H9 (cell line): Measurements from ENCODE around the gene NHSL2. TPM values are rescaled to one million over a fixed set of nuclear protein-coding genes. Genes with fewer than 3 reads are reported as not detected.

Experiments
- DNase-seq: peaks from one replicate; pipeline ENCODE4 v3.0.0-alpha.2; 2017
- H2AFZ ChIP-seq: one replicate; pipeline ENCODE4 v1.6.1; 2013; ENCODE audit warnings: mild to moderate bottlenecking, low read length, control low read depth, moderate library complexity
- H2AK5ac ChIP-seq: 2 replicates; pipeline ENCODE4 v1.6.1; 2013; ENCODE audit warnings: low read length, control low read depth, mixed read lengths; ENCODE audit not compliant: insufficient read length
- H2BK120ac ChIP-seq: one replicate; pipeline ENCODE4 v1.6.1; 2013; ENCODE audit warnings: low read depth, mild to moderate bottlenecking, low read length, control low read depth, inconsistent platforms; ENCODE audit not compliant: poor library complexity, severe bottlenecking
- H2BK12ac ChIP-seq: 2 replicates; pipeline ENCODE4 v1.6.1; 2013; ENCODE audit warnings: low read length, control low read depth, mixed read lengths, low read depth; ENCODE audit not compliant: insufficient read length
- H2BK15ac ChIP-seq: 2 replicates; pipeline ENCODE4 v1.6.1; 2013; ENCODE audit warnings: low read depth, low read length, control low read depth
- H2BK20ac ChIP-seq: one replicate; pipeline ENCODE4 v1.6.1; 2013; ENCODE audit warnings: low read depth, mild to moderate bottlenecking, low read length, control low read depth, inconsistent platforms; ENCODE audit not compliant: poor library complexity, severe bottlenecking
- H2BK5ac ChIP-seq: 2 replicates; pipeline ENCODE4 v1.6.1; 2013; ENCODE audit warnings: low read length, control low read depth, mixed read lengths; ENCODE audit not compliant: insufficient read length
- H3K14ac ChIP-seq: 2 replicates; pipeline ENCODE4 v1.6.1; 2013; ENCODE audit warnings: low read length, control low read depth; ENCODE audit not compliant: insufficient read depth
- H3K18ac ChIP-seq: 2 replicates; pipeline ENCODE4 v1.6.1; 2013; ENCODE audit warnings: low read depth, mild to moderate bottlenecking, mixed read lengths, low read length, control low read depth; ENCODE audit not compliant: insufficient read length
- H3K23ac ChIP-seq: 2 replicates; pipeline ENCODE4 v1.6.1; 2013; ENCODE audit warnings: low read length, control low read depth, mixed read lengths, low read depth; ENCODE audit not compliant: insufficient read length
- H3K23me2 ChIP-seq: 2 replicates; pipeline ENCODE4 v1.6.1; 2013; ENCODE audit warnings: low read depth, mild to moderate bottlenecking, mixed read lengths, low read length, control low read depth; ENCODE audit not compliant: insufficient read length, poor library complexity, severe bottlenecking
- H3K27ac ChIP-seq: 2 replicates; pipeline ENCODE4 v1.5.1; 2013; ENCODE audit warnings: low read length, control low read depth, mixed read lengths, low read depth; ENCODE audit not compliant: insufficient read length
- H3K27me3 ChIP-seq: 2 replicates; pipeline ENCODE4 v1.6.1; 2013; ENCODE audit warnings: low read length, control low read depth, inconsistent platforms; ENCODE audit not compliant: insufficient read depth
- H3K4ac ChIP-seq: 2 replicates; pipeline ENCODE4 v1.6.1; 2013; ENCODE audit warnings: low read depth, mild to moderate bottlenecking, control low read depth, inconsistent platforms, low read length, moderate library complexity
- H3K4me1 ChIP-seq: 2 replicates; pipeline ENCODE4 v1.6.1; 2013; ENCODE audit warnings: low read length, control low read depth, inconsistent platforms; ENCODE audit not compliant: insufficient read depth
- H3K4me2 ChIP-seq: 2 replicates; pipeline ENCODE4 v1.6.1; 2013; ENCODE audit warnings: low read length, control low read depth, mixed read lengths; ENCODE audit not compliant: insufficient read length, insufficient read depth
- H3K56ac ChIP-seq: 2 replicates; pipeline ENCODE4 v1.6.1; 2013; ENCODE audit warnings: low read depth, mild to moderate bottlenecking, mixed read lengths, low read length, control low read depth; ENCODE audit not compliant: insufficient read length
- H3K79me1 ChIP-seq: 2 replicates; pipeline ENCODE4 v1.6.1; 2013; ENCODE audit warnings: low read depth, mild to moderate bottlenecking, moderate library complexity, low read length, control low read depth, inconsistent platforms; ENCODE audit not compliant: insufficient read depth, poor library complexity, severe bottlenecking
- H3K79me2 ChIP-seq: 2 replicates; pipeline ENCODE4 v1.6.1; 2013; ENCODE audit warnings: low read length, control low read depth, inconsistent platforms; ENCODE audit not compliant: insufficient read depth
- H3K9ac ChIP-seq: 2 replicates; pipeline ENCODE4 v1.6.1; 2013; ENCODE audit warnings: low read length, control low read depth, mixed read lengths; ENCODE audit not compliant: insufficient read length; ENCODE audit errors: extremely low read depth
- H3K9me3 ChIP-seq: one replicate; pipeline ENCODE4 v1.6.1; 2013; ENCODE audit warnings: low read depth, low read length, inconsistent platforms; ENCODE audit not compliant: control insufficient read depth
- H3T11ph ChIP-seq: one replicate; pipeline ENCODE4 v1.6.1; 2013; ENCODE audit warnings: mild to moderate bottlenecking, low read length, control low read depth, inconsistent platforms
- H4K20me1 ChIP-seq: one replicate; pipeline ENCODE4 v1.6.1; 2013; ENCODE audit not compliant: control insufficient read depth, insufficient read length, insufficient read depth
- H4K5ac ChIP-seq: 2 replicates; pipeline ENCODE4 v1.6.1; 2013; ENCODE audit warnings: low read depth, mild to moderate bottlenecking, mixed read lengths, low read length, control low read depth; ENCODE audit not compliant: insufficient read length
- H4K8ac ChIP-seq: replicated peaks from 2 replicates; pipeline ENCODE4 v1.6.1; 2013; ENCODE audit warnings: low read length, control low read depth, mixed read lengths, low read depth; ENCODE audit not compliant: insufficient read length
- H4K91ac ChIP-seq: 2 replicates; pipeline ENCODE4 v1.6.1; 2013; ENCODE audit warnings: low read depth, mild to moderate bottlenecking, moderate library complexity, mixed read lengths, low read length, control low read depth; ENCODE audit not compliant: insufficient read length
- H3K27ac Mint-ChIP-seq, 3 experiments: 2 replicates in 2 of 3; 3 replicates in 1 of 3; pipeline ENCODE4 v1.8.0; 2020 to 2021; ENCODE audit warnings: mixed read lengths in 3 of 3, mild to moderate bottlenecking in 1 of 3, moderate library complexity in 1 of 3
- H3K27me3 Mint-ChIP-seq: 2 replicates; pipeline ENCODE4 v1.8.0; 2021; ENCODE audit warnings: low read depth, mild to moderate bottlenecking, moderate library complexity, mixed read lengths
- H3K36me3 Mint-ChIP-seq, 3 experiments: 2 replicates in 2 of 3; 3 replicates in 1 of 3; pipeline ENCODE4 v1.8.0; 2020 to 2021; ENCODE audit warnings: low read depth in 3 of 3, mixed read lengths in 3 of 3; ENCODE audit not compliant: insufficient read depth in 1 of 3
- H3K4me1 Mint-ChIP-seq, 2 experiments: 2 replicates each; pipeline ENCODE4 v1.8.0; 2020; ENCODE audit warnings: mixed read lengths in 2 of 2
- H3K4me3 Mint-ChIP-seq, 2 experiments: 2 replicates in 1 of 2; 3 replicates in 1 of 2; pipeline ENCODE4 v1.8.0; 2020 to 2021; ENCODE audit warnings: mild to moderate bottlenecking in 2 of 2, mixed read lengths in 2 of 2, moderate library complexity in 1 of 2
- H3K9me3 Mint-ChIP-seq, 2 experiments: 2 replicates in 1 of 2; 3 replicates in 1 of 2; pipeline ENCODE4 v1.8.0; 2020; ENCODE audit warnings: mild to moderate bottlenecking in 2 of 2, mixed read lengths in 2 of 2, moderate library complexity in 1 of 2
- CTCF ChIP-seq: fragments of 200-600 bp; sonication (generic); conservative IDR thresholded peaks from 3 replicates; pipeline ENCODE4 v1.8.0; 2021; ENCODE audit warnings: antibody characterized with exemption, mild to moderate bottlenecking
- WGBS: extraction: QIAGEN DNeasy Blood & Tissue Kit; methylation state at CpG from one replicate; pipeline ENCODE4 v1.1.7; 2013; ENCODE audit warnings: missing lambda C conversion rate, low lambda C conversion rate, mixed read lengths; ENCODE audit not compliant: insufficient read length; ENCODE audit errors: extremely low coverage; 5-methylcytosine and 5-hydroxymethylcytosine counted together
- total RNA-seq: library from RNA; stranded (reverse); gene quantifications from 2 replicates; pipeline ENCODE4 v1.2.1, GENCODE V29; 2021

The NHSL2 gene
- total RNA-seq, 1 experiment from 2014 or later: 6.4 TPM

- Histone ChIP-seq H3K18ac (no peak overlapping the region), H2BK5ac (no peak overlapping the region), H3K27ac (no peak overlapping the region), H2BK12ac (no peak overlapping the region), H3K4me2 (no peak overlapping the region), H3K4ac (no peak overlapping the region), H3K14ac (no peak overlapping the region), H4K5ac (no peak overlapping the region), H2BK20ac (no peak overlapping the region), H2AK5ac (no peak overlapping the region), H2AFZ (no peak overlapping the region), H2BK120ac (no peak overlapping the region), H3K23ac (no peak overlapping the region), H3K23me2 (peaks cover 6% of the 10 kb centered on the region), H3T11ph (no peak overlapping the region), H3K56ac (no peak overlapping the region), H4K8ac (no peak overlapping the region), H3K4me1 (no peaks in the 10 kb centered on the region; the same call in none of the 2 replicates), H3K79me2 (peaks cover 3% of the 10 kb centered on the region; the same call in 1 of the 2 replicates), H2BK15ac (no peak overlapping the region), H3K27me3 (no peaks in the 10 kb centered on the region), H4K20me1 (no peaks in the 10 kb centered on the region), H3K79me1 (no peaks in the 10 kb centered on the region), H4K91ac (no peak overlapping the region), H3K9me3 (peaks cover 28% of the 10 kb centered on the region), H3K9ac (no peak overlapping the region)
- no CpG with 5 or more reads among the region's 3 CpGs for WGBS
- no peak for TF ChIP-seq CTCF
- H3K27ac Mint-ChIP-seq: no peak overlapping the region
- peaks cover 16% of the 10 kb centered on the region for H3K27me3 Mint-ChIP-seq
- H3K9me3 Mint-ChIP-seq: peaks cover 59 to 63% of the 10 kb centered on the region in 2 experiments
- H3K4me1 Mint-ChIP-seq: peaks cover 4 to 13% of the 10 kb centered on the region in 2 experiments
- peaks cover under 1 to 6% (median 2%) of the 10 kb centered on the region in 3 experiments; a peak in 6 of 7 replicates for H3K36me3 Mint-ChIP-seq
- H3K4me3 Mint-ChIP-seq: no peak overlapping the region
- no peak for DNase-seq
Observed at GRCh38 chrX:71908387-71908786, 2.3 kb upstream of the NHSL2 start.
